Neural progenitor cell (in vitro differentiated cells): ENCODE data around the gene DHRS3.

Experiments used
- CTCF ChIP-seq: fragments of 200-600 bp; sonication (generic); IDR thresholded peaks from 2 replicates; pipeline ENCODE4 v1.5.1; 2017; ENCODE audit warnings: antibody characterized with exemption, mild to moderate bottlenecking
- EZH2 ChIP-seq: fragments of 200-600 bp; sonication (generic); IDR thresholded peaks from 2 replicates; pipeline ENCODE4 v1.6.1; 2017; ENCODE audit warnings: antibody characterized with exemption, mild to moderate bottlenecking, moderate library complexity

- TF ChIP-seq CTCF: no peak
- TF ChIP-seq EZH2: no peak
These were observed 10.7 kb downstream of the DHRS3 start for GRCh38 chr1:12607263-12607662.
